PFSK-1 (cell line): ENCODE data around the gene QPCT.

Source experiments
- FOXP2 ChIP-seq: optimal IDR thresholded peaks from 2 replicates; pipeline ENCODE3; 2011; ENCODE audit warnings: borderline replicate concordance, control low read depth, inconsistent platforms; ENCODE audit not compliant: insufficient read depth; ENCODE audit errors: extremely low read length, extremely low read depth
- POLR2AphosphoS5 ChIP-seq: IDR thresholded peaks from 2 replicates; pipeline ENCODE4 v1.6.1; 2012; ENCODE audit warnings: low read depth, mild to moderate bottlenecking, control low read depth, low read length, moderate library complexity
- TAF1 ChIP-seq: IDR thresholded peaks from 2 replicates; pipeline ENCODE4 v1.6.1; 2012; ENCODE audit warnings: low read length, control low read depth, borderline replicate concordance; ENCODE audit not compliant: insufficient read depth
- TF ChIP-seq, protein P1 (sequence below), 2 experiments: IDR thresholded peaks; 2 replicates each; pipeline versions ENCODE4 v1.6.1 to v1.8.0; 2011 to 2012; ENCODE audit warnings: low read depth in 2 of 2, low read length in 2 of 2, control low read depth in 1 of 2, inconsistent platforms in 1 of 2, mild to moderate bottlenecking in 1 of 2, moderate library complexity in 1 of 2; ENCODE audit not compliant: insufficient read depth in 1 of 2

DNA sequence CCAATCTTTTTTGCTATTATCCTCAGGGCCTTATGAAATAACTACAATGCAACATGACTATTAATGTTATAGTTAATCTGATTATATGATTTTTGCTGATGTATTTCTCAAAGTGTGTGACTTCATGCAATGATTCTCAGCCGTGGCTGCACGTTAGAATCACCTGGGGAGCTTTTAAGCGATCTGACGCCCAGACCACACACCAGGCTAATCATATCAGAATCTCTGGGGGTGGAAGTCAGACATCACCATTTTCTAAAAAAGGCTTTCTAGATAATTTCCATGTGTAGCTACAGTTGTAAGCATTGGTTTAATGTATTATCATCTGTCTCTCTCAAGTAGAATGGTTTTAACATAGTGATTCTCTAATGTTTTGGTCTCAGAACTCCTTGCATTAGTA lies 5.5 kb upstream of the QPCT start:
- no peak for TF ChIP-seq TAF1
- no peak for TF ChIP-seq FOXP2
- TF ChIP-seq, protein P1, sequence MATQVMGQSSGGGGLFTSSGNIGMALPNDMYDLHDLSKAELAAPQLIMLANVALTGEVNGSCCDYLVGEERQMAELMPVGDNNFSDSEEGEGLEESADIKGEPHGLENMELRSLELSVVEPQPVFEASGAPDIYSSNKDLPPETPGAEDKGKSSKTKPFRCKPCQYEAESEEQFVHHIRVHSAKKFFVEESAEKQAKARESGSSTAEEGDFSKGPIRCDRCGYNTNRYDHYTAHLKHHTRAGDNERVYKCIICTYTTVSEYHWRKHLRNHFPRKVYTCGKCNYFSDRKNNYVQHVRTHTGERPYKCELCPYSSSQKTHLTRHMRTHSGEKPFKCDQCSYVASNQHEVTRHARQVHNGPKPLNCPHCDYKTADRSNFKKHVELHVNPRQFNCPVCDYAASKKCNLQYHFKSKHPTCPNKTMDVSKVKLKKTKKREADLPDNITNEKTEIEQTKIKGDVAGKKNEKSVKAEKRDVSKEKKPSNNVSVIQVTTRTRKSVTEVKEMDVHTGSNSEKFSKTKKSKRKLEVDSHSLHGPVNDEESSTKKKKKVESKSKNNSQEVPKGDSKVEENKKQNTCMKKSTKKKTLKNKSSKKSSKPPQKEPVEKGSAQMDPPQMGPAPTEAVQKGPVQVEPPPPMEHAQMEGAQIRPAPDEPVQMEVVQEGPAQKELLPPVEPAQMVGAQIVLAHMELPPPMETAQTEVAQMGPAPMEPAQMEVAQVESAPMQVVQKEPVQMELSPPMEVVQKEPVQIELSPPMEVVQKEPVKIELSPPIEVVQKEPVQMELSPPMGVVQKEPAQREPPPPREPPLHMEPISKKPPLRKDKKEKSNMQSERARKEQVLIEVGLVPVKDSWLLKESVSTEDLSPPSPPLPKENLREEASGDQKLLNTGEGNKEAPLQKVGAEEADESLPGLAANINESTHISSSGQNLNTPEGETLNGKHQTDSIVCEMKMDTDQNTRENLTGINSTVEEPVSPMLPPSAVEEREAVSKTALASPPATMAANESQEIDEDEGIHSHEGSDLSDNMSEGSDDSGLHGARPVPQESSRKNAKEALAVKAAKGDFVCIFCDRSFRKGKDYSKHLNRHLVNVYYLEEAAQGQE (IDR thresholded peaks at IDR 0.05; ENCODE audit: insufficient read depth in 1 of 2, low read depth in 2 of 2, low read length in 2 of 2), result no peak
- no peak for TF ChIP-seq POLR2AphosphoS5
